GM10266 (cell line): ENCODE results near the gene VPS13D.
A peak's percentile ranks its signal among the peaks of the same experiment; 100 is the strongest.
"Not testable (repeated sequence)": the region's sequence is repeated elsewhere in the genome, so short reads cannot be mapped to it uniquely, and the experiment has no call there.

Experiments used
- DNase-seq: peaks from one replicate; pipeline ENCODE4 v3.0.0; 2012; ENCODE audit errors: extremely low spot score
- CTCF ChIP-seq: IDR thresholded peaks from 2 replicates; pipeline ENCODE4 v1.5.1; 2012; ENCODE audit warnings: mild to moderate bottlenecking, low read depth; ENCODE audit not compliant: control insufficient read depth, insufficient read depth; ENCODE audit errors: missing control alignments

The VPS13D gene

GRCh38 chr1:12469493-12469892, 239.7 kb downstream of the VPS13D start:
- no peak for DNase-seq
- no peak for TF ChIP-seq CTCF

- no peak for TF ChIP-seq CTCF
- DNase-seq = no peak
Observed at GRCh38 chr1:12469990-12470389, 240.2 kb downstream of the VPS13D start.

GRCh38 chr1:12470916-12471315, 241.1 kb downstream of the VPS13D start:
- DNase-seq = not testable (repeated sequence)

GRCh38 chr1:12472156-12472797, 242.4 kb downstream of the VPS13D start:
- no peak for DNase-seq
- TF ChIP-seq CTCF = no peak

- TF ChIP-seq CTCF = no peak
- DNase-seq = peak; percentile 32
Observed at GRCh38 chr1:12472798-12473551, 243.1 kb downstream of the VPS13D start.

GRCh38 chr1:12473596-12474362, 243.9 kb downstream of the VPS13D start:
- TF ChIP-seq CTCF = no peak
- no peak for DNase-seq

GRCh38 chr1:12475101-12475500, 245.3 kb downstream of the VPS13D start:
- no peak for DNase-seq
- no peak for TF ChIP-seq CTCF
